NK-92 (cell line): ENCODE data around the gene VTN.

Experiments
- DNase-seq: peaks from one replicate; lab custom pipeline; 2025; ENCODE audit not compliant: unreplicated experiment; lab: John Stamatoyannopoulos, UW

Gene VTN, protein sequence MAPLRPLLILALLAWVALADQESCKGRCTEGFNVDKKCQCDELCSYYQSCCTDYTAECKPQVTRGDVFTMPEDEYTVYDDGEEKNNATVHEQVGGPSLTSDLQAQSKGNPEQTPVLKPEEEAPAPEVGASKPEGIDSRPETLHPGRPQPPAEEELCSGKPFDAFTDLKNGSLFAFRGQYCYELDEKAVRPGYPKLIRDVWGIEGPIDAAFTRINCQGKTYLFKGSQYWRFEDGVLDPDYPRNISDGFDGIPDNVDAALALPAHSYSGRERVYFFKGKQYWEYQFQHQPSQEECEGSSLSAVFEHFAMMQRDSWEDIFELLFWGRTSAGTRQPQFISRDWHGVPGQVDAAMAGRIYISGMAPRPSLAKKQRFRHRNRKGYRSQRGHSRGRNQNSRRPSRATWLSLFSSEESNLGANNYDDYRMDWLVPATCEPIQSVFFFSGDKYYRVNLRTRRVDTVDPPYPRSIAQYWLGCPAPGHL

DNA sequence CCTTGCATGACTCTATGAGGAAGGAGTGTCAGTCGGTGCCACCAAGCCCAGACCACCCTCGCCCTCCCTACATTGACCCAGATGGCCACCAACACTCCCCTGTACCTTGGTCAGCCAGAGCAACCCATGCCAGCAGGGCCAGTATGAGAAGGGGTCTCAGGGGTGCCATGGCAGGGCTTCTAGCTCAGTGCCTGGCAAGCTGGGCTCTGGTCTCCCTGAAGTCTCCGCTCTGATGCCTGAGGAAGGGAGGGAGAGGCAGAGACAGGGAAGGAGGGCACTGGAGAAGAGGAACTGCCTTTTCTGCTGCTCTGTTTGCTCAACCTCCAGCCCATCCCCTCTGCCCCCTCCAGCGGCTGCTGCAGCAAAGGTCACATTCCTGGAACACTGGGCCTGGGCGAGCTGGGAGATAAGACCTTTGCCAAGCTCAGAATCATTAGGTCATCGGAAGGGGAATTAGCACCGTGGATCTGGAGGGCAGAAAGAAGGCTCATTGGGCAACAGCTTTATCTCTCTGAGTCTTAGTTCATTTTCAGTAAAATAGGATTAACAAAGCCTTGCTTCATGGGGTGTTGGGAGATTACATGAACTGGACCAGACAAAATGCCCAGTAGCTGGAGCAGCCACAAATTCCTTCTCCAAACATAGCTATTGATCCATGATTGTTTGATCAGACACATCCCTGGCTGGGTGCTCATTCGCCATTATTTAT lies at the start of gene VTN:
VTN (minus strand) TSS at position 273 of the 709 bp plus-strand sequence; CDS start at position 169, 104 bp downstream.
- no peak for DNase-seq

DNA sequence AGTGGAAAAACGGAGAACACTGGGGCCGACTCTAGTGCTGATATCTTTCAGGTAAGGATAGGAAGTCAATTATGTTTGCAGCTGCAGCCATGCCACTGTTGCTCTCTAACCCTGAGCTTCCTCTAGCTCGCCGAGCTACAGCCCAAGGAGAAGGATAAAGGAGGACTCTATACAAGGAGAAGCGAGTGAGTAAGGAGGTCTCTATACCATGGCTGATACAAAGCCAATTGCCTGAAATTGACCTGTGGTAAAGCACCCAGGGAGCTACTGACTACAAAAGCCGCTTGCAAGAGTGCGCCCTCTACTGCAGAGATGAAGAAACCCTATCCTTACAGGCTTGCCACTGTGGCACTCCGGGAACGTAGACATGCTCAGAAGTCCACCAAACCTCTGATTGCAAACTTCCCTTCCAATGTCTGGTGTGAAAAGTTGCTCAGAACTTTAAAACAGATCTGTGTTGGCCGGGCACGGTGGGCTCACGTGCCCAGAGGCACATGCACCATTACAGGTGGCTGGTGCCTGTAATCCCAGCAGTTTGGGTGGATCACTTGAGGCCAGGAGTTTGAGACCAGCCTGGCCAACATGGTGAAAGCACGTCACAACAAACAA lies 46.7 kb upstream of the VTN start:
- DNase-seq: no peak

DNA sequence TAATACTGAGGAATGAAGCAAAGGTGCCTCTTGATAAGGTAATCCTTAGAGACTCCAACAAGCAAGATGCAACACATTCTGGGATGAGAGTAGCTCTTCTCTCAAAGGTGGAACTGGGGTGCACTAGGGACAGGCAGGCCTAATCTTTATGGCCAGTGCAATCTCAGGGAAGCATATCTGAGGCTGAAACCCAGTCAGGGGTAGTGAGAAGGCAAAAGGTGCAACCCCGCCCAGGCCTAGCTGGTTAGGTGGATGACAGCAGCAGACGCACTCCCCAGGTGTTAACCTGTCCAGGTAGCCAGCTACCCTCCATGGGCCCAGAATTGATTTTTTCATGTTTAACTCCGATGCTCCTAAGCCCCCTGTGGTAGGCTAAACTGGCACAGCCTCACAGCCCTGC lies 45.8 kb upstream of the VTN start:
- DNase-seq: no peak

DNA sequence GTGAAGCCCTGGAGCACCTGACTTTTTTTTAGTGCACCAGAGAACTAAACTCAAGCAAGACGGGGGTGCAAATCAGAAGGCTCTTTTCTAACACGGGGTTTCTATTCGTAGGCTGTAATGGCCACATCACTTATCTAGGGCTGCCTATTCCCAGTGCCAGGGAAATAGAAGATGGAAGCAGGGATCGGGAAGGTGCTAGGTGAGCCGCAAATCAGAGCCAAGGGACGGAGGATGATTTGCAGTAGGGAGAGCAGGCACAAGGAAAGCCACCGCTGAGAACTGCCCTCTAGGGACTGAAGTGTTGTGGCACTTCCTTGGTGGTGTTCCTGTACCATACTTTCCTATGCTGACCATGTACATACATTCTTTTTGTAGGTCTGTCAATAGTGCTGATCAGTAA lies 43.7 kb upstream of the VTN start:
- DNase-seq: no peak

DNA sequence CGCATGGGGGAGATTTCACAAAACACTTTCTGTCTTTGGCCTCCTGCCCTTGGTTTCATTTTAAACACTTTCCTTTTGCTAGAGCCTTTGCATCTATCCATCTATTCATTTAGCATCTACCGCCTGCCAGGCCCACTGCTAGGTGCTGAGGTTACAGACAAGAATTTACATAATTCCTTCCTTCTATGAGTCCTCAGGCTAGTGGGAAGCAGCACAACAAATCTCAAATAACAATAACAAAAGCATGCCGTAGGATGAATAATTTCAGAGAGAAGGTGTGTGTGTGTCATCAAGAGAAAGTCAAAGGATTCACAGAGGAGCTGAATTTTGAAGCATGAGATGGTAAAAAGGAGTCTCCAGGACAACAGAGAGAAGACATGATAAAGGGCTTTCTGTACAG lies 42.0 kb upstream of the VTN start:
- no peak for DNase-seq

DNA sequence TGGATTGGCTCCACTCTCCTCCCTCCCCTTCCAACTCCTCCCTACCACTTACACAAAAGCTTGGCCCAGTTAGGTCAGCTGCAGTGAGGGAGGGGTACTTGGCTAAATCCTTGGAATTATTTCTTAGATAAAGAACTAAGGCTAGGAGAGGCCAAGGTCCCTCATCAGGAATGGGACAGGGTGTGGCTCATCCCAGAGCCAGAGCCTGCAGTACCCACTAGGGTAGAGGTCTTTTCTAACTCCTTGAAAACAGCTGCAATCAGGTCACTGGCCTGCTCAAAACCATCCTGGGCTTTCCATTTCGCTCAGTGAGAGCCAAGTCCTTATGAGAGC lies 37.8 kb upstream of the VTN start:
- no peak for DNase-seq

DNA sequence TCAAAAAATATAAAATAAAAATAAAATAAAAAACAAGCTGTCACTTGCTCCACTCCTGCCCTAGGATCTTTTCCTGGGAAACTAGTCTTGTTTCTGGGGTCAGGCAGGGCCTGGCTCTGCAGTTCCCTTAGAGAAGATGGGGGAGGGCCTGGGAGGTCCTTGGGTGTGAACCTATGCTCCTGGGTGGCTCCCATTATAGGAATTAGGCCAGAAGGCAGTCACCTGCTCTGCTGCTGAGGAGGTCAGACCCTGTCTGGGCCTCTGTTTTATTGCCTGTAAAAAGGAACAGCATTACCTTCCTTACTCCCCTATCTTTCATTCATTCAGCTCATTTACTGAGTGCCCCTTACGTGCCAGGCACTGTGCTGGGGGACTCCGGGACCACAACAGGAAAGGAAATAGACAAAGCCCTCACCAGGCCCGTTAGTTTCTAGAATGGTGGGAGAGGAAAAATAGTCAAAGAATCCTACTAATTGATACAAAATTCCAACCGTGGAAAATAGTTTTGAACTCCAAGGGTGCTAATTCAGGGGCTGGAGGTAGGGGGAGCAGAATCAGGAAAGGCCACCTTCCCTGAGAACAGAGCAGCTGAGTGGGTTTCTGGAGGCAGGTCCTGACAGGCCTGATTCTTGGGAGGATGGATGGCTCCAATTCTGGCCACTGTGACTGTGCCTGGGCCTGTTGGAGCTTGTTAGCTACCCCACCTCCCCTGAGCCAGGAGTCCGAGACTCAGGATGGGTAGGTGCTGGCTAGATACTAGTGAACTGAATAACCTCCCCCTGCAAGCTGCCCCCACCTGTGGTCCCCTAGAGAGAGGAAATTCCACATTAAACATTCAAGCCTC lies 37.2 kb upstream of the VTN start:
- DNase-seq: no peak

DNA sequence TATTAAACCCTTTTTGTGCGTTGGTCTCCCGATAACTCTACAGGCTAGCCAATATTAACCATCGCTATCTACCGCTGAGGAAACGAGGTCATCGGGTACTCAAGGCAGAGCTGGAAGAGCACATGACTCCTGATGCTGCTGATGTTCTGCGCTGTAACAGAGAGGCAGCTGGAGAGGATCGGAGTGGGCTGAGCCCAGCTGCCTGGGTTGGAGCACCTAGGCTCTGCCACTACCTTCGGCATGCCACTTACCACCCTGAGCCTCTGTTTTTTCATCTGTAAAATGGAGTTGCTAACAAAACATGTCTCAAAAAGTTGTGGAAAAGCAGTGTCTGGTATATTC lies 36.3 kb upstream of the VTN start:
- no peak for DNase-seq

DNA sequence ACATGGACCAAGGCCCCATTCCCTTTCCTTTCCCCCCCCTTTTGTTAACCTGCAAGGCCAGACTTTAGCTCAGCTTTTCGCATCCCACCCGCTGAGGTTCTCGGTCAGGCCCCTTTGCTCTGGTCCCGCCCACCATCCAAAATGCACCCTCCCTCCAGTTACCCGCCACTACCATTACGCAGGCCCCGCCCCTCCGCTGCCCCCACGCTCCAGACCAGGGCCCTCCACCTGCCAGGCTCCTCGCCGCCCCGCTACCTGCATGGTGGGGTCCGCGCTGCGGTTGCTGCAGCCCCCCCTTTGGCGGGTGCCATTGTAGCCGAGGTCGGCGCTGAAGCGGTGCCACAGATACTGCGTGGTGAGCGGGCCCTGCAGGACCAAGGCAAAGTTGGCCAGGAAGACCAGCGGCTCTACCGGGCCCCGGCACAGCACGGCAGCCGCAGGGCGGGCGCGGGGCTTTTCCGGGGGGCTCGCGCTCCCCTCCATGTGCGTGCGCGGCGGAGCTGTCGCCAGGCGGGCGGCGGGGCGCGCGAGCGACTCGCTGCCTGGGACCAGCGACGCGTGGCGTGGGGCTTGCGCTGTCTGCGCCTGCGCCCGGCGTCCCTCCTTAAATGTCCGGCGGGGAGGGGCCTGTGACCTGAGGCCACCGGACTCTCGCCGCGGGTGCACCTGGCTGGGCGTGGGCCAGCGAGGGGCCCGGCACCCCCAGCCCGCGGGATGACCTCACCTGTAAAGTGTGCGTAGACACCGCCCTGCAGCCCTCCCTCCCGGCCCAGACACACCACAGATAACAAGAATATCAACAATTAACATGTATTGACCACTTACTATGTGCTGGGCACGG lies 35.7 kb upstream of the VTN start, which contains the start of gene SLC46A1:
SLC46A1 (minus strand) TSS at position 581 of the 841 bp plus-strand sequence; CDS start at position 483, 98 bp downstream.
- DNase-seq: no peak

DNA sequence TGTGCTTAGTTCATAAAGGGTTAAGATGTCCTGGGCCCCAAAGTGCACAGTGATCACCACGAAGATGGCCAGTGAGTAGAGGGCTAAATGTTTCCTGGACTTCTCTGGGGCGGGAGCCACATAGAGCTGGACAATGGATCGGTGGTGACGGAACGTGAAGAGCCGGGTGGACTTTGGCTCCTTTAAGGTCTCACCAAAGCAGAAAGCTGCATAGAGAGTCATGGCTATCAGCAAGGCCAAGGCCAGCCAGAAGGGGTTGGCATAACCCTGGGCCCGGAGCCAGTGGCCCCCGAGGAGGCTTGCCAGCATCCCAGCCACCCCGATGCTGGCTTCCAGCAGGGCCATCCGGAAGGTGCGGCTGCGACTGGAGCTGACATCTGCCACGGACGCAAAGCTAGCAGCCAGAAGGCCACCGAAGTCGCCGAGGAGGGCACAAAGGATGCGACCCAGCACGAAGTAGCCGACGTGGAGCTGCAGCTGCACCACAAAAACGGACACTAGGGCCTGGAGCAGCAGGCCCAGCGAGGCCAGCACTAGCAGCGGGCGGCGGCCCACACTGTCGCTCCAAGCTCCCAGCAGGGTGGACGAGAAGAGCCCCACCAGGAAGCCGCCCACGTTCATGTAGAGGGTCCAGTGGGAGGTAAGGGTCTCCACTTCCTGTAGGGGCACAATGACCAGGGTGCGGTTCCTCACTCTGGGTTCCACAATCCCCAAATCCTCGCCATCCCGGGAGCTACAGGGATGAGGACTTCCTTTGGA lies 34.9 kb upstream of the VTN start:
- DNase-seq: no peak

DNA sequence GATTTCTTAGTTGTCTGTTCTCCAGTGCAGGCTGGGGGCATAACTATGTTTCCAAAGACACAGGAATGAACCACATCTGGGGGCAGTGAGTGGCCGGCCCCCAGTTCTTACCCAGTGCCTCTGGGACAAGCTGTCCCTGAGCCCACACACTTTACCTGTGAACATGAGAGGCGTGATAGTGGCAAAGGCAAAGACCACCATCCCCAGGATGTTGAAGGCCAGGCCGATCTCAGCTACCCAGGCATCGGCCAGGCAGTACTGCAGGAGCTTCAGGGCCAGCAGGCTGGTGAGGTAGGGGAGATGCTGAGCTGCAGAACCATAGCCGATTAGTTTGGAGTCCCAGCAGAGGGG lies 34.3 kb upstream of the VTN start:
- no peak for DNase-seq

DNA sequence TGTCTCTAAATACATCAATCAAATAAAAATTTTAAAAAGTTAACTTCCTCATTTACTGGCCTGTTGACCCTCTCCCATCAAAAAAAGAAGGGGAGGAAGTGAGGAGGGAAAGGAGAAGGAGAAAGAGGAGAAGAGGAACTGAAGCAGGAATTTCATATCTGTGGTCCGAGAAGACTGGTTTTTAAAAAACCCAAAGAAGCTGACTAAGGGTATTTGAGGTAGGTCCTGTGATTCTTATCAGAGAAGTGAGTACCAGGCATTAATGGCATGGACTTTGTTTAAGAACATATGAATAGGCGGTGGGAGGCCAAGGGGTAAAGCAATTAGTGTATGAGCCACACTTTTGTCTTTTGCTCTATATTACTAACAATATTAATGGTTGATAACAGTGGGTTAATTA lies 33.9 kb upstream of the VTN start:
- DNase-seq: no peak

DNA sequence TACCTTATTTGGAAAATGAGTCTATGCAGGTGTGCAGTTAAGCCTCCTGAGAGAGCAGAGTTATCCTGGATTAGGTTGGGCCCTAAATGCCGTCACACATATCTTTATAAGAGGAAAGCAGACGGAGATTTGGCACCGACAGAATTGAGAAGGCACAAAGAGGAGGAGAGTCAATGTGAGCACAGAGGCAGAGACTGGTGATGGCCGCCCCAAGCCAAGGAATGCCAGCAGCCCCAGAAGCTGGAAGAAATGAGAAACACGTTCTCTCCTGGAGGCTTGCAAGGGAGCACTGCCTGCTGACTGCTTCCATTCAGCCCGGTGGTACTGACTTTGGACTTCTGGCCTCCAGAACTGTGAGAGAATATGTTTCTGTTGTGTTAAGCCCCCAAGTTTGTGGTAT lies 32.7 kb upstream of the VTN start:
- DNase-seq: no peak

DNA sequence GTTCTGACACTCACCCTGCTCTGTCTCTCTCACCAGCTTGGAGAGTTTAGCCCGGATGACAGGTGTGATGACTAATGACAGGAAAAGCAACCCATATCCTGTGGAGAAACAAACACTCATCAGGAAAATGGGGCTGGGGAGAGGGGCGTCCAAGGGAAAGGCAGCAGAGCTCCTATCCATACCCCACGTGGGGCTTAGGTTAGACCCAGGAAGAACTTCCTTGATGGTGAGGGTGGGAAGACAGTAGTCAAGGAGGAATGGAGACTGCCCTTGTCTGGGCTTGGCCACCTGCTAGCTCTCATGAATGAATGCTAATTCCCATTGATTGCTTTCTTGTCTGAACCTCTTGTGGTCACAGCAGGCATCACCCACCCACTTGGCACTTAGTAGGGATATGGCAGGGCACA lies 32.1 kb upstream of the VTN start:
- DNase-seq: no peak

DNA sequence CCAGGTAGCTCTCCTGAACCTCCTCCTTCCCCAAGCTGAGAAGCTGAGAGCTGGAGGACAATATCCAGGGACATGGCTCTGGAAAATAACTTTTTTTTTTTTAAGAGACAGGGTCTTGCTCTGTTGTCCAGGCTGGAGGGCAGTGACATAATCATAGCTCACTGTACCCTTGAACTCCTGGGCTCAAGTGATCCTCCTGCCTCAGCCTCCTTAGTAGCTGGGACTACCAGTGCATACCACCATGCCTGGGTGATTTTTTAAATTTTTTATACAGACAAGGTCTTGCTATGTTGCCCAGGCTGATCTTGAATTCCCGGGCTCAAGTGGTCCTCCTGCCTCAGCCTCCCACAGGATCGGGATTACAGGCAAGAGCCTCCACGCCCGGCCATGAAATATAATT lies 29.7 kb upstream of the VTN start:
- DNase-seq: no peak

DNA sequence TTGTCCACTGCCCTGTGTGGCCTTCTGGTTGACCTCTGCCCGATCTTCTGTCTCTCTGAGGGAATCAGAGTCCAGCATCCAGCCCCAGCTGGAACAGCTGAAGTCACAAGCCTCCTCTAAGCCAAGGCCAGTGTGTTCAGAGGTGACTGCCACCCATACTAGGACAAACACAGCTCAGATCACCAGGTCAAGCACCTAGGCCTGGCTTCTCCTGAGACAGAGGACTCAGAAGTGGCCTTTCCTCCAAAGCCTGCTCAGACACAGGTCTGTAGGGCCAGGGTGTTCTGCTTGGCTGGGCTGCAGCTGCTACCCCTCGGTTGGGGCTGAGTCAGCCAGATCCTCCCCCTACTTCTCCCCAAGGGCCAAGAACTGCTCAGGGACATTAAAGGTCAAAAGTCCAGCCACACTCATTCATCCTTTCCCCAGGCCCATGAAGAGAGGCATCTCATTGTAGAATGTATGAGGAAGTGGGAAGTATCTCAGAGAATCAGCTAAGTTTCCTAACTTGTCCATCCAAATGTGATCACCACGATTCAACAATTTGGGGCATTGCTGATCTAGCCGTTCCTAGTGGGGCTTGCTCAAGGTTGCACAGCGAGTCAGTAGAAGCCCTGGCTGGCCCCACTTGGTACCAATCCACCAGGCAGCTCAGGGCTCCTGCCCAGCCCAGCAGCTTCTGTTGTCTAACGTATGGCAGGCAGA lies 28.3 kb upstream of the VTN start:
- no peak for DNase-seq

DNA sequence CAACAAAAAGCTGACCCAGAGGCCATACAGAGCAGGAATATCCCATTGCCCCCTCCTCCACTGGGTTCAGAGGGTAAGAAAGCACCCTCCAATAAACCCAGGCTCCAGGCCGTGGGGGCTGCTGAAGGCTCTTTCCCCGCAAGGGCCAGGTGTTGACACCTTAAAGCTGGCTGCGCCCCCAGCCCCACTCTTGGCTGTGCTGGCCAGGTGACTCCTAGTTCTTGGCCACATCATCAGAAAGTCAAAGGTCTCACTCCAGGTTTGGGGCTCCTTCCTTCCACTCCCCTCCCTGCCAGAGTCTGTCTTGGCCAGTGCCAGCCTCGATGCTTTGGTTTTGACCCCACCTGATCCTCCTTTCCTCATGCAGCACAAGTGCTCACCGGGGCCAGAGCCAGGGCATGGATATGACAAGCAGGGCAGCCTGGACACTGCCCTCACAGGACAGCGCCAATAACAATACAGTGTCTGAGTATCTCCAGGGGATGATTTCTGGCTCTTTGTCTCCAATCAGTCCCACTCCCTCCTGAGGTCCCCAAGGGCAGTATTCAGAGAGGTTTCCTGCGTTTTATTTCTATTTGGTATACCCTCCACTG lies 27.7 kb upstream of the VTN start:
- no peak for DNase-seq

DNA sequence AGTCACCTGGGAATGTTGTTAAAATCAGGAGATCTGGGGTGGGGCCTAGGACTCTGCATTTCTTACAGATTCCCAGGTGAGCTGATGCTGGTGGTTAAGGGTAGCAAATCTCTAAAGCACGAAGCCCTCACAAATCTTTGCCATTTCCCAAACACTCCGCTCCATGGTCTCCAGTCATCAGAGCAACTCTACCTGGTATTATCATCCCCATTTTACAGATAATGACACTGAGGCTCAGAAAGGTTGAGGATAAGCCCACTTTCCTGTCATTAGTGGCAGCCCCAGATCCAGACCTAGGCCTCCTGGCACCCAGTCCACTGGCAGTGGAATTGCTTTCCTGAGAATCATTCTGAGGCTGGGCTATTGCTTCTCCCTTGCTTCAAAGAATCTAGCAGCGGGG lies 27.2 kb upstream of the VTN start:
- no peak for DNase-seq
